K562 (cell line): Measurements from ENCODE around the gene ADAMTS14. TPM values are rescaled to one million over a fixed set of nuclear protein-coding genes. Genes with fewer than 3 reads are reported as not detected.

Source experiments
- ATF7 ChIP-seq: fragments of 450-650 bp; IDR thresholded peaks from 2 replicates; pipeline ENCODE4 v1.7.1; 2014; ENCODE audit warnings: mild to moderate bottlenecking, moderate library complexity
- BRD9 ChIP-seq: fragments of 450-650 bp; IDR thresholded peaks from 2 replicates; pipeline ENCODE4 v1.6.1; 2018; ENCODE audit warnings: low read depth; ENCODE audit not compliant: partially characterized antibody
- EHMT2 ChIP-seq: fragments of 450-650 bp; IDR thresholded peaks from 2 replicates; pipeline ENCODE4 v1.6.1; 2018; ENCODE audit warnings: antibody characterized with exemption
- FUS ChIP-seq: fragments of 200-400 bp; formaldehyde crosslinking; optimal IDR thresholded peaks from 2 replicates; pipeline ENCODE3; 2017; ENCODE audit warnings: low read depth, low read length
- GTF2B ChIP-seq: IDR thresholded peaks from 2 replicates; pipeline ENCODE4 v1.6.1; 2011; ENCODE audit not compliant: insufficient read length; ENCODE audit errors: extremely low read depth
- GTF2E2 ChIP-seq: fragments of 200-800 bp; sonication (Bioruptor generic); IDR thresholded peaks from 2 replicates; pipeline ENCODE4 v1.6.1; 2016; ENCODE audit warnings: missing genetic modification characterization, missing compliant biosample characterization
- ID3 ChIP-seq, 2 experiments: fragments of 250-450 bp in 1 of 2; fragments of 450-650 bp in 1 of 2; sonication (Bioruptor Pico) in 1 of 2; IDR thresholded peaks; 2 replicates each; pipeline versions ENCODE4 v1.6.1 to v1.8.0; 2016 to 2021; ENCODE audit warnings: mild to moderate bottlenecking in 2 of 2, moderate library complexity in 2 of 2, missing compliant biosample characterization in 1 of 2, missing genetic modification characterization in 1 of 2
- LARP7 ChIP-seq: fragments of 450-650 bp; IDR thresholded peaks from 2 replicates; pipeline ENCODE4 v1.6.1; 2016
- MBD1 ChIP-seq: fragments of 250-450 bp; sonication (Bioruptor Pico); IDR thresholded peaks from 2 replicates; pipeline ENCODE4 v1.8.0; 2022; ENCODE audit warnings: inconsistent platforms
- NCOA1 ChIP-seq: fragments of 450-650 bp; IDR thresholded peaks from 2 replicates; pipeline ENCODE4 v1.6.1; 2016; ENCODE audit warnings: low read depth
- NR2C2 ChIP-seq, 2 experiments: fragments of 200-800 bp in 1 of 2; sonication (Bioruptor generic) in 1 of 2; sonication (generic) in 1 of 2; formaldehyde crosslinking in 1 of 2; IDR thresholded peaks; 2 replicates each; pipeline versions ENCODE4 v1.6.1 to v1.8.0; 2016 to 2022; ENCODE audit warnings: mild to moderate bottlenecking in 1 of 2, missing compliant biosample characterization in 1 of 2, missing genetic modification characterization in 1 of 2, missing genetic modification reagents in 1 of 2
- POLR2A ChIP-seq: fragments of 450-650 bp; conservative IDR thresholded peaks from 2 replicates; pipeline ENCODE4 v1.6.1; 2016
- RCOR1 ChIP-seq, 2 experiments: IDR thresholded peaks; 2 replicates each; pipeline ENCODE4 v1.6.1; 2012; ENCODE audit warnings: low read depth in 2 of 2, low read length in 2 of 2, borderline replicate concordance in 1 of 2, improper control_type of control experiment in 1 of 2
- SMARCA4 ChIP-seq: fragments of 450-650 bp; IDR thresholded peaks from 2 replicates; pipeline ENCODE4 v1.6.1; 2016
- TEAD2 ChIP-seq: fragments of 450-650 bp; IDR thresholded peaks from 2 replicates; pipeline ENCODE4 v1.6.1; 2016; ENCODE audit warnings: missing genetic modification characterization, control low read depth, missing compliant biosample characterization
- VEZF1 ChIP-seq: fragments of 200-800 bp; sonication (Bioruptor generic); IDR thresholded peaks from 2 replicates; pipeline ENCODE4 v1.6.1; 2017; ENCODE audit warnings: missing genetic modification characterization, missing compliant biosample characterization
- ZBTB43 ChIP-seq: sonication (generic); formaldehyde crosslinking; IDR thresholded peaks from 2 replicates; pipeline ENCODE4 v1.8.0; 2023; ENCODE audit warnings: mild to moderate bottlenecking, missing genetic modification reagents
- ZBTB7A ChIP-seq: IDR thresholded peaks from 2 replicates; pipeline ENCODE4 v1.6.1; 2011; ENCODE audit warnings: low read depth, mild to moderate bottlenecking, low read length, moderate library complexity, borderline replicate concordance; ENCODE audit not compliant: control insufficient read depth
- ZNF263 ChIP-seq: sonication (generic); formaldehyde crosslinking; IDR thresholded peaks from 2 replicates; pipeline ENCODE4 v1.8.0; 2022; ENCODE audit warnings: mild to moderate bottlenecking, missing genetic modification reagents, borderline replicate concordance
- ZNF551 ChIP-seq: fragments of 250-450 bp; sonication (Bioruptor Pico); IDR thresholded peaks from 2 replicates; pipeline ENCODE4 v1.5.0; 2021; ENCODE audit warnings: mild to moderate bottlenecking, moderate library complexity
- polyA plus RNA-seq, 8 experiments: library from polyadenylated mRNA; depleted of rRNA in 4 of 8; stranded (reverse) in 5 of 8; unstranded in 3 of 8; fragments of >200 nt; fragmentation: Nextera tagmentation in 2 of 8; fragmentation: Illumina TruSeq in 1 of 8; extraction: Ambion mirVana in 2 of 8; extraction: Trizol in 1 of 8; gene quantifications; 2 replicates each; pipeline versions ENCODE4 v1.2.1 to v1.2.3, GENCODE V29; 2011 to 2014; ENCODE audit warnings: inconsistent platforms in 1 of 8, missing spikeins in 1 of 8
- total RNA-seq, 7 experiments: library from RNA; depleted of rRNA in 6 of 7; stranded (reverse); fragments of >200 nt in 6 of 7; fragmentation: Illumina TruSeq in 2 of 7; extraction: Trizol in 2 of 7; gene quantifications; 2 replicates each; pipeline versions ENCODE4 v1.2.1 to v1.2.3, GENCODE V29; 2011 to 2021; ENCODE audit warnings: low replicate concordance in 1 of 7

Gene ADAMTS14
- total and polyA plus RNA-seq, 9 of the 15 experiments (the other 6 are each of a cell fraction or from before 2014, with no cell fraction given): 0.04 to 37.4 (median 15.9) TPM

GRCh38 chr10:70671619-70672164 lies 614 bp upstream of the ADAMTS14 start (continued):
- TF ChIP-seq NCOA1: peak; percentile 75
- TF ChIP-seq VEZF1 (CRISPR knock-in tag): no peak
- 0 out of 2 replicates have a peak, but pooled peaks have one; percentile 11 for TF ChIP-seq ZNF551
- TF ChIP-seq POLR2A: peak; percentile 76; the same call in 1 of the 2 replicates
- TF ChIP-seq BRD9: peak; percentile 98
- TF ChIP-seq ATF7: peak; percentile 50
- TF ChIP-seq ZBTB43 (CRISPR knock-in tag): 0 out of 2 replicates have a peak, but pooled peaks have one; percentile 59
- no peak for TF ChIP-seq TEAD2 (tag)
- TF ChIP-seq ID3 (CRISPR knock-in tag; IDR thresholded peaks at IDR 0.05): 0 out of 2 replicates have a peak, but pooled peaks have one; percentile 21
- TF ChIP-seq ID3 (tag; IDR thresholded peaks at IDR 0.05): peak; percentile 95
- TF ChIP-seq LARP7: peak; percentile 88; the same call in 1 of the 2 replicates
- 0 out of 2 replicates have a peak, but pooled peaks have one; percentile 57 for TF ChIP-seq GTF2E2
- no peak for TF ChIP-seq NR2C2 (CRISPR knock-in tag; IDR thresholded peaks at IDR 0.05)
- TF ChIP-seq NR2C2 (tag; IDR thresholded peaks at IDR 0.05): 0 out of 2 replicates have a peak, but pooled peaks have one; percentile 7
- no peak for TF ChIP-seq MBD1 (CRISPR knock-in tag)
- no peak for TF ChIP-seq EHMT2
- TF ChIP-seq GTF2B: no peak
- peak; percentile 31; the same call in 1 of the 2 replicates for TF ChIP-seq ZNF263 (CRISPR knock-in tag)
- peak; percentile 94 to 98 for TF ChIP-seq RCOR1 (IDR thresholded peaks at IDR 0.05; ENCODE audit: borderline replicate concordance in 1 of 2, low read depth in 2 of 2, low read length in 2 of 2)
- no peak for TF ChIP-seq ZBTB7A
- no peak for TF ChIP-seq FUS
- peak; percentile 69 for TF ChIP-seq SMARCA4
